ENCODE results near the gene MED15.
"Not testable (repeated sequence)": the region's sequence is repeated elsewhere in the genome, so short reads cannot be mapped to it uniquely, and the experiment has no call there.

MED15 gene

GRCh38 chr22:20585639-20586402 lies 78.4 kb downstream of the MED15 start:
- ATAC-seq (replicated peaks) (no peak), DNase-seq (no peak)
- Mint-ChIP-seq H3K36me3 (peaks cover 28 to 41% of the 10 kb centered on the region in 2 donors), H3K27me3 (no peaks in the 10 kb centered on the region), H3K27ac (no peak overlapping the region), H3K9me3 (no peaks in the 10 kb centered on the region), H3K4me1 (peaks cover 0 to 2% of the 10 kb centered on the region in 2 donors), H3K4me3 (no peak overlapping the region)

- Mint-ChIP-seq H3K9me3 (no peaks in the 10 kb centered on the region), H3K4me3 (no peak overlapping the region), H3K36me3 (peaks cover 28 to 39% of the 10 kb centered on the region in 2 donors), H3K27ac (peak overlapping the region; percentile 20), H3K4me1 (peaks cover 0 to 2% of the 10 kb centered on the region in 2 donors), H3K27me3 (no peaks in the 10 kb centered on the region)
- ATAC-seq (replicated peaks), result no peak
- no peak for DNase-seq
Measured at GRCh38 chr22:20586403-20586745, 79.0 kb downstream of the MED15 start.

GRCh38 chr22:20587206-20587958 lies 80.0 kb downstream of the MED15 start:
- Mint-ChIP-seq H3K9me3 (no peaks in the 10 kb centered on the region), H3K4me1 (peaks cover 0 to 2% of the 10 kb centered on the region in 2 donors), H3K27ac (no peak overlapping the region), H3K4me3 (no peak overlapping the region), H3K27me3 (no peaks in the 10 kb centered on the region), H3K36me3 (peaks cover 26 to 35% of the 10 kb centered on the region in 2 donors)
- no peak for ATAC-seq (replicated peaks)
- DNase-seq, result no peak

DNA sequence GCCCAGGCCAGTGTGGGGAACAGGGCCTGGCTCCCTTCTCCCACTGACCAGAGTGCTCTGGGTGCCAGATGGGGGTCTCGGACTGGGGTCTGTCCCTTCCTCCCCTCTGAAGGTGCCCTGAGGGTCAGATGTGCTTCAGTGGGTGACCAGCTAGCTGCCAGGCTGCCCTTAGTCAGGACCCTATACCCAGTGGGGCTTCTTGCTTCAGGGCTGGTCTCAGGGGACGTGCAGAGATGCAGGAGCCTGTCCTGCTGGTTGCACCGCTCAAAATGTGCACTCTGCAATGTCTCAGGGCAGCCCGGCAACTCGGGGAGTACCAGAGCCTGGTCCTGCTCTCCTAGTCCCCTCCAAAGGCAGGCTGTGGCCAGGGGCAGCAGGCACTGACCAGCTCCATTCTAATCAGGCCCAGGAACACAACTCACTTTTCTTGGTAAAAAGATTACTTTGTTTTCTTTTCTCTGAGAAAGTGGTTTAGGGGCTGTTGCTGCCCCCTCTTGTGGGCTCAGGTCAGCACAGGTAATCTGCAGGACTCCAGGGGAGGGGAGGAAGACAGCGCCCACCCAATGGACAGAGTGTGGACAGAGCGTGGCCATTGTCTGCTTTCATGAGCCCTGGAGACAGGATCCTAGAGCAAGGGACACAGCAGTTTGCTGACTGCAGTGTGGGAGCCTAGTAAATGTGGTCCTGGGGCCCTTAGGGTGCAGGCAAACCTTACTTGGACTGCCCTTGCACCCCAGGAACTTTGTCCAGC lies 80.9 kb downstream of the MED15 start:
- no peak for DNase-seq
- Mint-ChIP-seq H3K36me3 (peaks cover 21 to 30% of the 10 kb centered on the region in 2 donors), H3K4me1 (peaks cover 0 to 2% of the 10 kb centered on the region in 2 donors), H3K27me3 (no peaks in the 10 kb centered on the region), H3K4me3 (no peak overlapping the region), H3K27ac (no peak overlapping the region), H3K9me3 (no peaks in the 10 kb centered on the region)
- ATAC-seq (replicated peaks), result no peak

GRCh38 chr22:20588843-20589581 lies 81.6 kb downstream of the MED15 start:
- Mint-ChIP-seq H3K4me3 (no peak overlapping the region), H3K27me3 (no peaks in the 10 kb centered on the region), H3K4me1 (peaks cover 0 to 2% of the 10 kb centered on the region in 2 donors), H3K27ac (no peak overlapping the region), H3K9me3 (no peaks in the 10 kb centered on the region), H3K36me3 (peaks cover 15 to 25% of the 10 kb centered on the region in 2 donors)
- ATAC-seq (replicated peaks), result no peak
- DNase-seq, result no peak

- H3K27ac Mint-ChIP-seq, result no peak overlapping the region
- no peaks in the 10 kb centered on the region for H3K27me3 Mint-ChIP-seq
- H3K4me3 Mint-ChIP-seq, result no peak overlapping the region
- H3K9me3 Mint-ChIP-seq, result no peaks in the 10 kb centered on the region
- H3K36me3 Mint-ChIP-seq, result peaks cover 8 to 17% of the 10 kb centered on the region in 2 donors
- peak in 1 of 2 donors; percentile 6 for ATAC-seq (replicated peaks)
- no peak for DNase-seq
- H3K4me1 Mint-ChIP-seq, result peaks cover 0 to 2% of the 10 kb centered on the region in 2 donors
Measured at GRCh38 chr22:20589614-20590476, 82.4 kb downstream of the MED15 start.

DNA sequence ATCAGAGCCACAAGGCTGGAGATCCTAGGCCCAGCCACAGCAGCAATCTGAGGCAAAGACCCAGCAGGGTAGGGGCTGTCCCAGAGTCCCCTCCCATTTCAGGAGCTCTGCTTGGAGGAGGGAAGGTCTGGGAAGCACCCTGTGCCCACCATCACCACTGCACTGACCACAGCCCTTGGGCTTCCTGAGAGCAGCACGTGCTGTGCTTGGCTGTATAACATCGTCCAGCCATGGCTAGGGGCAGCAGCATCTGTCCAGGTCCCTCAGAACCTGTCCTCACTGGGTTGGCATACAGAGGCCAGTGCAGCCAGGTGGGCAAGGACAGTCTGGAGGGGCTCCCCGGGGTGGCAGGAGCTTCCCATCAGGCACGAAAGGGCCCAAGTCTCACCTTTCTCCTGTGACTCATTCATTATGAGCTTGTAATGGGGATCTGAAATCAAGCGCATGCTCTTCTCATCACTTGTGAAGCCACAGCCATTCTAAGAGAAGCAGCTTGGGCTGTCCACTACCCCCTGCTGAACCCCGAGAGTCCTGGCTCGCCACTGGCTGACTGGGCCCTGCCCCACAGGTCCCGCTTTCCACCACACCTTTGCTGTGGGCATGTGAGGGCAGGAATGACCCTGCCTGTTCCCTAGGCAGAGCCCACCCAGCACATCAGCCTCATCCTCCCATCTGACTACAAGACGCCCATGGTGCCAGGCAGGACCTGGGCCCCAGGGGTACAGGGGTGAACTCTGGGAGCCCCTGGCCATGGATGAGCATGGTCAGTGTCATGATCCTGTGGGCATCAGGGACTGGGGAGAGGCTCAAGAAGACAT lies 83.3 kb downstream of the MED15 start:
- ATAC-seq (replicated peaks) (no peak), DNase-seq (no peak)
- H3K27ac Mint-ChIP-seq, result no peak overlapping the region
- no peak overlapping the region for H3K4me3 Mint-ChIP-seq
- no peaks in the 10 kb centered on the region for H3K27me3 Mint-ChIP-seq
- H3K36me3 Mint-ChIP-seq, result peaks cover 3 to 9% of the 10 kb centered on the region in 2 donors
- H3K4me1 Mint-ChIP-seq, result peaks cover 0 to 2% of the 10 kb centered on the region in 2 donors
- H3K9me3 Mint-ChIP-seq, result no peaks in the 10 kb centered on the region

GRCh38 chr22:20591295-20591645 lies 83.9 kb downstream of the MED15 start:
- ATAC-seq (replicated peaks) (no peak), DNase-seq (no peak)
- Mint-ChIP-seq H3K36me3 (peaks cover 3 to 6% of the 10 kb centered on the region in 2 donors), H3K27me3 (no peaks in the 10 kb centered on the region), H3K9me3 (no peaks in the 10 kb centered on the region), H3K27ac (no peak overlapping the region), H3K4me3 (no peak overlapping the region), H3K4me1 (peaks cover 0 to 2% of the 10 kb centered on the region in 2 donors)

- ATAC-seq (replicated peaks), result no peak
- H3K36me3 Mint-ChIP-seq, result peaks cover 3 to 4% of the 10 kb centered on the region in 2 donors
- H3K27ac Mint-ChIP-seq, result no peak overlapping the region
- H3K27me3 Mint-ChIP-seq, result no peaks in the 10 kb centered on the region
- peaks cover 0 to 2% of the 10 kb centered on the region in 2 donors for H3K4me1 Mint-ChIP-seq
- H3K9me3 Mint-ChIP-seq, result no peaks in the 10 kb centered on the region
- H3K4me3 Mint-ChIP-seq, result no peak overlapping the region
- no peak for DNase-seq
Measured at GRCh38 chr22:20591660-20592310, 84.4 kb downstream of the MED15 start.

GRCh38 chr22:20594038-20594437 lies 86.6 kb downstream of the MED15 start:
- not testable (repeated sequence) for DNase-seq; H3K27me3 Mint-ChIP-seq; H3K27ac Mint-ChIP-seq; ATAC-seq (replicated peaks); H3K9me3 Mint-ChIP-seq; H3K4me1 Mint-ChIP-seq; H3K4me3 Mint-ChIP-seq; H3K36me3 Mint-ChIP-seq

GRCh38 chr22:20594486-20594885 lies 87.1 kb downstream of the MED15 start:
- H3K36me3 Mint-ChIP-seq; ATAC-seq (replicated peaks); H3K27ac Mint-ChIP-seq; DNase-seq; H3K9me3 Mint-ChIP-seq; H3K4me1 Mint-ChIP-seq; H3K4me3 Mint-ChIP-seq; H3K27me3 Mint-ChIP-seq: not testable (repeated sequence)

GRCh38 chr22:20595461-20595860 lies 88.1 kb downstream of the MED15 start:
- no peaks in the 10 kb centered on the region for H3K9me3 Mint-ChIP-seq
- H3K27me3 Mint-ChIP-seq, result peaks cover 4 to 6% of the 10 kb centered on the region in 2 donors
- H3K4me3 Mint-ChIP-seq, result no peak overlapping the region
- DNase-seq (no peak), ATAC-seq (replicated peaks) (no peak)
- no peaks in the 10 kb centered on the region for H3K36me3 Mint-ChIP-seq
- no peak overlapping the region for H3K27ac Mint-ChIP-seq
- H3K4me1 Mint-ChIP-seq, result no peaks in the 10 kb centered on the region
